ELR (cell line): ENCODE results near the gene SVOP.
"Not testable (repeated sequence)": the region's sequence is repeated elsewhere in the genome, so short reads cannot be mapped to it uniquely, and the experiment has no call there.

Experiments
- DNase-seq: peaks from one replicate; pipeline ENCODE4 v3.0.0-alpha.2; 2015; ENCODE audit warnings: low read depth

The SVOP gene, protein sequence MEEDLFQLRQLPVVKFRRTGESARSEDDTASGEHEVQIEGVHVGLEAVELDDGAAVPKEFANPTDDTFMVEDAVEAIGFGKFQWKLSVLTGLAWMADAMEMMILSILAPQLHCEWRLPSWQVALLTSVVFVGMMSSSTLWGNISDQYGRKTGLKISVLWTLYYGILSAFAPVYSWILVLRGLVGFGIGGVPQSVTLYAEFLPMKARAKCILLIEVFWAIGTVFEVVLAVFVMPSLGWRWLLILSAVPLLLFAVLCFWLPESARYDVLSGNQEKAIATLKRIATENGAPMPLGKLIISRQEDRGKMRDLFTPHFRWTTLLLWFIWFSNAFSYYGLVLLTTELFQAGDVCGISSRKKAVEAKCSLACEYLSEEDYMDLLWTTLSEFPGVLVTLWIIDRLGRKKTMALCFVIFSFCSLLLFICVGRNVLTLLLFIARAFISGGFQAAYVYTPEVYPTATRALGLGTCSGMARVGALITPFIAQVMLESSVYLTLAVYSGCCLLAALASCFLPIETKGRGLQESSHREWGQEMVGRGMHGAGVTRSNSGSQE

DNA sequence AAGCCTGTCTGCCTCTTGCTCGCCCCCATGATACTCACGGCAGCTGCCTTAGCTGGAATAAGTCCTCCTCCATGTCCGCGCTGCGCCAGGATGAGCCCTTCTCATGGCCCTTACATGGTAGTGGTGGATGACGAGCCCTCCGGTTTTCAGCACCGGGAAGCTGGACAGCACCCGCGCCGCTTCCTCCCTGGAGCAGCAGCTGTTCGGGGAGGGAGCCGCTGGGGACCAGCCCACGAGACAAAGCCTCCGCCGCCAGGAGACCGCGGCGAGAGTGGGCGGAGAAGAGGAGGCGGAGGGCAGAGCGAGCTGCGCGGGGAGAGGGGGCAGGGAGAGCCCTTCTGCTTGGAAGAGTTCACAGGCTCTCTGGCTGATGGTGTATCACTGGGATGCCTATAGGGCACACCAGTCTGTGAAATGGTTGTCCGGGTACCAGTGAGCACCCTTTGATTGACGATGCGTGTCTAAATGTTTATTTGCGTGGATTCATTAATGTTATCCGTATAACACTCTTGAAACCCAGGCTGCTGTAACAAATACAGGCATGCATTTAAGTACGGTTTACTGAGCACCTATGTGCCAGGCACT is at the start of gene SVOP:
SVOP (minus strand) TSS at position 273 of the 585 bp plus-strand sequence; CDS start at position 73, 200 bp downstream.
- peak; percentile 76 for DNase-seq

- no peak for DNase-seq
Observed at GRCh38 chr12:109069307-109070271, 48.7 kb upstream of the SVOP start.

- no peak for DNase-seq
Observed at GRCh38 chr12:109065853-109066193, 45.0 kb upstream of the SVOP start.

- no peak for DNase-seq
Observed at GRCh38 chr12:109065154-109065852, 44.4 kb upstream of the SVOP start.

DNA sequence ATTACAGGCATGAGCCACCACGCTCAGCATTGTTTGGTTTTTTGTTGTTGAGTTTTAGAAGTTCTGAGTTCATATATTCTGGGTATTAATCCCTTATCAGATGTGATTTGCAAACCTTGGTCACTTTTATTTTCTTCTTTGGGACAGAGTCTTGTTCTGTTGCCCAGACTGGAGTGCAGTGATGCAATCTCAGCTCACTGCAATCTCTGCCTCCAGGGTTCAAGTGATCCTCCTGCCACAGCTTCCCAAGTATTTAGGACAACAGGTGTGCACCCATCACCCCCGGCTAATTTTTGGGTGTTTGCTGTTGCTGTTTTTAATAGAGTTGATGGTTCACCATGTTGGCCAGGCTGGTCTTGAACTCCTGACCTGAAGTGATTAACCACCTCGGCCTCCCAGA is 43.3 kb upstream of the SVOP start:
- DNase-seq, result no peak

DNA sequence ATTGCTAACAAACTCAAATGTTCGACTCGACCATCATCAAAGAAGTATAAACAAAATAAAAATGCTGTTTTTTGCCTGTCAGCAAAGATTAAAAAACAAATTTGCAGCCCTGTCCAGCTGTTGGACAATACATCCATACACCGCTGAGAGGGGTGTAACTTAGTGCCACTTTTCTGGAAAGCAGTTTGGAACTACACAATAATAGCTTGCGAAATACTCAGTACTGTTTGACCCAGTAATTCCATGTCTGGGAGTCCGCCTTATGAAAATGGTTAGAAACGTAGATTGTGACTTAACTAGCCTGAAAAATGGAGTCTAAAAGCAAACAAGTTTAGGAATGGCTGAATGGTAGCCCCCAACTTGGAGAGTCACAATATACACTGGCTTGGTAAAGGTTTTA is 37.9 kb upstream of the SVOP start:
- DNase-seq, result no peak

DNA sequence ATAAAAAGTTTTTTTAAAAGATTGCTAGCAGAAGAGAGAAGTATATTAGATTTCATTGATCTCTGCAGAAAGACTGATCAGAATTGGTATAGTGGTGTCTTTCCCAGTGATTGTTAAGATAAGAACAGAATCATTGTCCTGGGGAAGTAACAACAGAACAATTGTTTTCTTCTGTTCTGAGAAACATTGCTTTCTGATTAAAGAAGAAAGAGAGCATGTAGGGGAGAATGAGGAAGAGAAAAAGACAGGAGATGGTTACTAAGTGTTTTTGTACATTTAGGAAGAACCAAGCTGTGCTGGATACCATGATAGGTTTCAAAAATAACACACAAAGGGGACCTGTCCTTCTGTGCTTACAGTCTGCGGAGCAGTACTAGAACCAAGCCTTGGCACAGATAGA is 36.5 kb upstream of the SVOP start:
- no peak for DNase-seq

- DNase-seq, result no peak
Observed at GRCh38 chr12:109056891-109057290, 36.0 kb upstream of the SVOP start.

DNA sequence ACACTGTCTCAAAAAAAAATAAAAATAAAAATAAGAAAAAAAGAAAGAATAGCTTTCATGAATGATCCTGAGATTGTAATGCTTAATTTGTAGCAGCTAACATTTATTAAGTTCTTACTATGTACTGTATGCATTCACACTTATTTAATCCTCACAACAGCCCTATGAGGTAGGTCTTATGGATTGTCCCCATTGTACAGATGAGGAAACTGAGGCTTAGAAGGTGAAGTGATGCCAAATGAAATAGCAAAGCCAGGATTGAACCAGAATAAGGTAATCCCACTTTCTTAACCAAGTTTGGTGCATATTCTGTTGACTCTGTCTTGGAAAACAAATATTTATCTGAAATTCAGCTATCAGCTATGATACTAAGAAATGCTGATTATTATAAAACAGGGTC is 33.7 kb upstream of the SVOP start:
- DNase-seq, result no peak

- DNase-seq, result not testable (repeated sequence)
Observed at GRCh38 chr12:109054124-109054513, 33.3 kb upstream of the SVOP start.

GRCh38 chr12:109053382-109054123 is 32.7 kb upstream of the SVOP start:
- peak; percentile 12 for DNase-seq

DNA sequence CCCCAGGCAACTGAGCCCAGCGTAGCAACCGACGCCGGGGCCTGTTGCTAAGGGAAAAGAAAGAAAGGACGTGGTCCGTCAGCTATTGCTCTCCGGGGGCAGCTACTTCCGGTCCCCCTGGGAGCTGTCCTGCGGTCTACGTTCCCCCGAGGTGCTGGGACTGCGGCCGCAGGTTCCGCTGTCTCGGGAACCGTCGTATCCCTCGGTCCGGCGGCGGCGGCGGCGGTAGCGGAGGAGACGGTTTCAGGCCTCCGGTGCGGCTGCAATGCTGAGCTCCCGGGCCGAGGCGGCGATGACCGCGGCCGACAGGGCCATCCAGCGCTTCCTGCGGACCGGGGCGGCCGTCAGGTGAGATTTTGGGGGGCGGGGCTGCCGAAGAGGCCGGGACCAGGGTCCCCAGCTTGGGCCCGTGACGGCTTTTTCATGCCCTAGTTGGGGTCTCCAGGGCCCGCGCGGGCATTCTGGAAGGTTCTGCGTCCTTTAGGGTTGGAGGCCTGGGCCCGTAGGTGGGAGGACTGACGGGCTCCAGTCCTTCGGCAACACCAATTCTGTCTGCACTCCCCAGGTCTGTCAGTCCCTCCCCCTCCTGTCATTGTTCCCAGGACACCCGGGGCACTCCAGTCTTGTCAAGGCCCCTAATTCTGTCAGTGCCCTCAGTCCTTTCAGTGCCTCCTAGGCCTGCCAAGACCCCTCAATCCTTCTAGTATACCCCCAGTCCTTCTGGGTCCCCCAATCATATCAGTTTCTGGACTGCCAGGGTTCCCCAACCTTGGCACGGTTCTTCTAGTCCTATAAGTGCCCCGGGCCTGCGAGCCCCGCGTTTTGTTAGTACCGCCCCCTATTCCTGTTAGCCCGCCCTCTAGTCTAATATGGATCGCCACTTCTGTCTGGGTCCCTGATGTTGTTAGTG is 31.8 kb upstream of the SVOP start, which contains the start of gene USP30:
USP30 (plus strand) TSS at position 163 of the 910 bp plus-strand sequence; CDS start at position 266, 103 bp downstream.
- peak; percentile 88 for DNase-seq

DNA sequence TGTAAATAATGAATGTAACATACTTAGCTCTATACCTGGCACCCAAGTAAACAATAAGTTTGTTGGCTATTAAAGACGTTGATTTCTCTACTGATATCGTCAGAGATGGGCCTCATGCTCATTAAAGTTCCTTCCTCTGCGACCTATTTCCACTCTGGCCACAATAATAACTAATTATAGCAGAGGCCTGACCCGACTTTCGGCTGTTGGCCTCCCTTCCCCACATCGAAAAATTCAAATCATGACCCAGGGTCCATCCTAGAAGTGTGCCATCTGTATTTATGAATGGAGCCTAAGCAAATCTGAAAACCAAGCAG is 31.2 kb upstream of the SVOP start:
- DNase-seq, result no peak

GRCh38 chr12:109049794-109050193 is 28.9 kb upstream of the SVOP start:
- not testable (repeated sequence) for DNase-seq

- not testable (repeated sequence) for DNase-seq
Observed at GRCh38 chr12:109048706-109049105, 27.8 kb upstream of the SVOP start.

DNA sequence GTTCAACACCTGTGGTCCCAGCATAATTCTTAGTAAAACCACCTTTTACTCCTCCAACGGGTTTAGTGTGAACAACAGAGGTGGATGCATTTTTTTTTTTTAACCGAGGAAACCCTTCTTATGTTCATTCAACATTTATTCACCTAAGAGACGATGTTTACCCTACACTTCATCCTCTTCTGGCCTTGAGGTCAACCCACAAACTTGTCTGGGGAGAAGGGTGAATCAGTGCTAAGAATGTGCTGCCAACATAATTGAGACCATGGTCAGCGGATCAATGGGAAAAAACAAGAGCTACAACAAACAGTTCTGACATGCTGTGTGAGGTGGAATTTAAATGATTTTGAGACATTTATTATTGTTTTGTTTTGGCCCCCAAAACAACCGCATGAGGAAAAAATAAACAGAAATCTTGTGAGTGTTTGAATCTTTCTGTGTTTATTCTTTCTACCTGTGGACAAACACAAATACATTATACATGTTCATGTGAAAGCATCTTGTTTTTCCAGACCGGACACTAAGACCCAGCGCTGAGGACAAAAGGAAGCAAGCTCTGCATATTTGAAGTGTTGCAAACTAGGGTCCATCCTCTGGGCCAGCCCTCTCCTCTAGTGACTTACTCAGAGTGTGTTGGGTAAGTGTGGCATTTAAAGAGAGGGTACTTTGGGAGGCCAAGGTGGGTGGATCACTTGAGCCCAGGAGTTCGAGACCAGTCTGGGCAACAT is 26.4 kb upstream of the SVOP start:
- DNase-seq, result peak; percentile 53

GRCh38 chr12:109044241-109044640 is 23.4 kb upstream of the SVOP start:
- DNase-seq, result no peak

GRCh38 chr12:109036975-109037374 is 16.1 kb upstream of the SVOP start:
- no peak for DNase-seq
